Measurements from ENCODE around the gene SUGCT.

GRCh38 chr7:40327113-40327512, 192.3 kb downstream of the SUGCT start:
- TF ChIP-seq POLR2AphosphoS5 (IDR thresholded peaks at IDR 0.05) = no peak
- TF ChIP-seq, protein P1, sequence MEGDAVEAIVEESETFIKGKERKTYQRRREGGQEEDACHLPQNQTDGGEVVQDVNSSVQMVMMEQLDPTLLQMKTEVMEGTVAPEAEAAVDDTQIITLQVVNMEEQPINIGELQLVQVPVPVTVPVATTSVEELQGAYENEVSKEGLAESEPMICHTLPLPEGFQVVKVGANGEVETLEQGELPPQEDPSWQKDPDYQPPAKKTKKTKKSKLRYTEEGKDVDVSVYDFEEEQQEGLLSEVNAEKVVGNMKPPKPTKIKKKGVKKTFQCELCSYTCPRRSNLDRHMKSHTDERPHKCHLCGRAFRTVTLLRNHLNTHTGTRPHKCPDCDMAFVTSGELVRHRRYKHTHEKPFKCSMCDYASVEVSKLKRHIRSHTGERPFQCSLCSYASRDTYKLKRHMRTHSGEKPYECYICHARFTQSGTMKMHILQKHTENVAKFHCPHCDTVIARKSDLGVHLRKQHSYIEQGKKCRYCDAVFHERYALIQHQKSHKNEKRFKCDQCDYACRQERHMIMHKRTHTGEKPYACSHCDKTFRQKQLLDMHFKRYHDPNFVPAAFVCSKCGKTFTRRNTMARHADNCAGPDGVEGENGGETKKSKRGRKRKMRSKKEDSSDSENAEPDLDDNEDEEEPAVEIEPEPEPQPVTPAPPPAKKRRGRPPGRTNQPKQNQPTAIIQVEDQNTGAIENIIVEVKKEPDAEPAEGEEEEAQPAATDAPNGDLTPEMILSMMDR (IDR thresholded peaks at IDR 0.05) = no peak
- no peak for TF ChIP-seq EP300 (IDR thresholded peaks at IDR 0.05)
